HEK293T (cell line): ENCODE results near the gene CFAP300.
A peak's percentile ranks its signal among the peaks of the same experiment; 100 is the strongest.

Experiments used
- CTCF ChIA-PET: fragments of 350-600 bp; formaldehyde crosslinking; extraction: SDS; loops from one replicate; lab custom pipeline; 2021; ENCODE audit warnings: antibody characterized with exemption, inconsistent platforms; lab: Yijun Ruan, JAX
- POLR2A ChIA-PET: fragments of 350-600 bp; formaldehyde crosslinking; extraction: SDS; loops from one replicate; lab custom pipeline; 2020; ENCODE audit warnings: antibody characterized with exemption, inconsistent platforms; lab: Yijun Ruan, JAX
- DNase-seq: peaks from one replicate; pipeline ENCODE4 v3.0.0; 2012; ENCODE audit warnings: mixed read lengths; ENCODE audit errors: extremely low spot score
- ARNT ChIP-seq: fragments of 450-650 bp; IDR thresholded peaks from 2 replicates; pipeline ENCODE4 v1.6.1; 2017; ENCODE audit warnings: mild to moderate bottlenecking
- BHLHE40 ChIP-seq: fragments of 450-650 bp; IDR thresholded peaks from 2 replicates; pipeline ENCODE4 v1.6.1; 2016; ENCODE audit warnings: mild to moderate bottlenecking, moderate library complexity, borderline replicate concordance
- CTBP1 ChIP-seq: fragments of 450-650 bp; IDR thresholded peaks from 2 replicates; pipeline ENCODE4 v1.6.1; 2016; ENCODE audit warnings: borderline replicate concordance
- ELF4 ChIP-seq: fragments of 450-650 bp; IDR thresholded peaks from 2 replicates; pipeline ENCODE4 v1.6.1; 2017; ENCODE audit warnings: antibody characterized with exemption
- FOXA1 ChIP-seq: fragments of 450-650 bp; IDR thresholded peaks from 2 replicates; pipeline ENCODE4 v1.6.1; 2016; ENCODE audit warnings: mild to moderate bottlenecking
- FOXK2 ChIP-seq: fragments of 450-650 bp; IDR thresholded peaks from 2 replicates; pipeline ENCODE4 v1.6.1; 2016; ENCODE audit warnings: mild to moderate bottlenecking
- FOXM1 ChIP-seq: fragments of 450-650 bp; IDR thresholded peaks from 2 replicates; pipeline ENCODE4 v1.6.1; 2017; ENCODE audit warnings: mild to moderate bottlenecking, borderline replicate concordance
- HDGF ChIP-seq: fragments of 450-650 bp; IDR thresholded peaks from 2 replicates; pipeline ENCODE4 v1.6.1; 2017; ENCODE audit warnings: antibody characterized with exemption, borderline replicate concordance
- L3MBTL2 ChIP-seq: fragments of 450-650 bp; conservative IDR thresholded peaks from 2 replicates; pipeline ENCODE4 v1.6.1; 2016; ENCODE audit warnings: mild to moderate bottlenecking
- LEF1 ChIP-seq: fragments of 450-650 bp; IDR thresholded peaks from 2 replicates; pipeline ENCODE4 v1.6.1; 2017; ENCODE audit warnings: mild to moderate bottlenecking, borderline replicate concordance
- NFRKB ChIP-seq: fragments of 450-650 bp; IDR thresholded peaks from 2 replicates; pipeline ENCODE4 v1.6.1; 2016; ENCODE audit warnings: mild to moderate bottlenecking, moderate library complexity
- SP1 ChIP-seq: fragments of 450-650 bp; IDR thresholded peaks from 2 replicates; pipeline ENCODE4 v1.6.1; 2017
- SUZ12 ChIP-seq: fragments of 450-650 bp; IDR thresholded peaks from 2 replicates; pipeline ENCODE4 v1.6.1; 2016; ENCODE audit warnings: mild to moderate bottlenecking
- TARDBP ChIP-seq: fragments of 450-650 bp; IDR thresholded peaks from 2 replicates; pipeline ENCODE4 v1.6.1; 2016
- ZNF384 ChIP-seq: fragments of 450-650 bp; IDR thresholded peaks from 2 replicates; pipeline ENCODE4 v1.6.1; 2016
- TF ChIP-seq, protein P1 (sequence below): fragments of 450-650 bp; IDR thresholded peaks from 2 replicates; pipeline ENCODE4 v1.6.1; 2016

The CFAP300 gene

DNA sequence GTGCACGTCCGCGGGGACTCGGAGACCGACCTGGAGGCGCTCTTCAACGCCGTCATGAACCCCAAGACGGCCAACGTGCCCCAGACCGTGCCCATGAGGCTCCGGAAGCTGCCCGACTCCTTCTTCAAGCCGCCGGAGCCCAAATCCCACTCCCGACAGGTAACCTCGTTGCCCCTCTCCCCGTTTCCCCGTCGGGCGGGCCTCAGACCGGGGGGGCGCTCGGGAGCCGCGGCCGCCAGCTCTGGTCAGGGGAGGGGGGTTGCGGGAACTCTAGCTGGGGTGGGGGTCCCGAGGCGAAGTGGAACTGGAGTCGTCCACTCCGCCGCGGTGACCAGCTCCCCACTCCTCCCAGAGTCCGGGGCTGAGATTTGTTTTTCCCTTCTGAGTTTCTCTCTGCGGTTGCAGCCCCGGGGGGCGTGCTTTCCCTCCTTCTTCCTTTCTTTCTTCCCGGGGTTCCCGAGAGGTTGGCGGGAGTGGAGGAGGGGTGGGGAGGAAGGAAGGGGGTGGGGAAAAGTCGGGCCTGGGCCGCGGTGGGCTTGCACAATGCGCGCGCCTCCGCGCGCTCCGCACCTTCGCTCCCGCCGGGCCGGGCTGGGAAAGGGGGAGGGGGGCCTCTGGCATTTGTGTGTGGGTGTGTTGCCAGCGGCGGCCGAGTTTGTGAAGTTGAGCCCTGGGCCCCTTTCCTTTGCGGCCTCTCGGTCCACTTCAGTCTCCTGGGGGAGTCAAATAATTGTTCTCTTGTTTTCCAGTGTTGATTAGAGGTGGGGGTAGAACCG, 64.0 kb downstream of the CFAP300 start:
- ChIA-PET POLR2A (interaction anchor here (0.7 to 1.1 kb wide), 4 partner anchors 47 to 183 kb away, joined by 3 read pairs; no protein-coding TSS in a partner anchor), CTCF (no interaction called here)
- DNase-seq, result peak; percentile 69
- peak; percentile 6; the same call in 1 of the 2 replicates for TF ChIP-seq CTBP1
- no peak for TF ChIP-seq LEF1

DNA sequence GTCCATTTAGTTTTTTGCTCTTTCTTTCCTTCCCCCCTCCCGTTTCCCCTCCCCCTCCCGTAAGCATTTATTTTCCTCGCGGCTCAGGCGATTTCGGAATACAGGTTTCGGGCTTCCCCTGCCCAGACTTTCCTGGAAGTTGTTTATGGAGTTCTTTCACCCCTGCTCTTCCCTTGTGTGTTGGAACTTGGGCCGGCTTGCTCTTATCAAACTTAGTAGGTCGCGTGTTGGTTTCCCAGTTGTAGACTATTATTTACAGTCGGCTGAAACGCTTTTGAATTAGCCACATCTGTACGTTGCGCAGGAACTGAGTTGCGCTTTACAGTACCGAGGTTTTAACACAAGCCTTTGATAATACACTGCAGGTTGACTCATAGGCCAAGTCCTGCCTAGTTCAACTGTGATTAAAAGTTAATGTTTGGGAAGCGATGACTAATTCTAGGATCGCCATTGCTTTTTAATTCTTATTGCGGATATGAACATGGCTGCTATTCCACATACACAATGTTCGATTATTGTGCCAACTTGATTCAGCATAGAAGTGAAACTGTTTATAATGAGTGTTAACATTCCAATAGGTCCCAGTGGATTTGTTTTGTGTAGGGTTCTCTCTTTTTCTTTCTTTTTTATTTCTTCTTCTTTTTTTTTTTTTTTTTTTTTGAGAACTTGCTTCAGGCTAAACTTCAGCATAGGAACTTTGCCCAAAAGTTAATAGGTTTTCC, 64.7 kb downstream of the CFAP300 start:
- TF ChIP-seq CTBP1, result no peak
- TF ChIP-seq ARNT, result no peak
- 0 out of 2 replicates have a peak, but pooled peaks have one; percentile 17 for TF ChIP-seq NFRKB
- TF ChIP-seq TARDBP, result 0 out of 2 replicates have a peak, but pooled peaks have one; percentile 38
- TF ChIP-seq SUZ12, result no peak
- TF ChIP-seq FOXM1, result no peak
- TF ChIP-seq L3MBTL2, result no peak; the same call in 1 of the 2 replicates
- TF ChIP-seq ZNF384, result peak; percentile 64
- TF ChIP-seq SP1, result no peak
- TF ChIP-seq, protein P1, sequence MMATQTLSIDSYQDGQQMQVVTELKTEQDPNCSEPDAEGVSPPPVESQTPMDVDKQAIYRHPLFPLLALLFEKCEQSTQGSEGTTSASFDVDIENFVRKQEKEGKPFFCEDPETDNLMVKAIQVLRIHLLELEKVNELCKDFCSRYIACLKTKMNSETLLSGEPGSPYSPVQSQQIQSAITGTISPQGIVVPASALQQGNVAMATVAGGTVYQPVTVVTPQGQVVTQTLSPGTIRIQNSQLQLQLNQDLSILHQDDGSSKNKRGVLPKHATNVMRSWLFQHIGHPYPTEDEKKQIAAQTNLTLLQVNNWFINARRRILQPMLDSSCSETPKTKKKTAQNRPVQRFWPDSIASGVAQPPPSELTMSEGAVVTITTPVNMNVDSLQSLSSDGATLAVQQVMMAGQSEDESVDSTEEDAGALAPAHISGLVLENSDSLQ, result no peak
- TF ChIP-seq FOXA1, result no peak
- TF ChIP-seq HDGF, result no peak
- no peak for TF ChIP-seq LEF1
- TF ChIP-seq FOXK2, result no peak
- TF ChIP-seq BHLHE40, result no peak
- no peak for TF ChIP-seq ELF4
- no peak for DNase-seq
- ChIA-PET POLR2A (no interaction called here), CTCF (no interaction called here)

DNA sequence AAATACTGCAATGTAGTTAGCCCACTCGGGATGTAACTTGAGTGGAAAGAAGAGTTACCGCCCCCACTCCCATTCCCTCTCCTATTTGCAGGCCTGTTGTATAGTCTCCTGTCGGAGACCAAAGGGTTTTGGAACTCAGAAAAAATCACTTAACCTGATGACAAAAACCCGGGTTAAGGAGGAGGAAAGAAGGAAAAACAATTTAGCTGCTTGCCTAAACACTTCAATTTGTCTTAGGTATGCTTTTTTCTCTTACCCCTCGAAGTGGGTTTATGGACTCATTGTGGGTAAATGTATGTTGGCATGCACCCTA, 65.2 kb downstream of the CFAP300 start:
- ChIA-PET POLR2A (no interaction called here), CTCF (no interaction called here)
- no peak for DNase-seq
- TF ChIP-seq HDGF, result no peak
- TF ChIP-seq LEF1, result no peak
- TF ChIP-seq ARNT, result no peak

DNA sequence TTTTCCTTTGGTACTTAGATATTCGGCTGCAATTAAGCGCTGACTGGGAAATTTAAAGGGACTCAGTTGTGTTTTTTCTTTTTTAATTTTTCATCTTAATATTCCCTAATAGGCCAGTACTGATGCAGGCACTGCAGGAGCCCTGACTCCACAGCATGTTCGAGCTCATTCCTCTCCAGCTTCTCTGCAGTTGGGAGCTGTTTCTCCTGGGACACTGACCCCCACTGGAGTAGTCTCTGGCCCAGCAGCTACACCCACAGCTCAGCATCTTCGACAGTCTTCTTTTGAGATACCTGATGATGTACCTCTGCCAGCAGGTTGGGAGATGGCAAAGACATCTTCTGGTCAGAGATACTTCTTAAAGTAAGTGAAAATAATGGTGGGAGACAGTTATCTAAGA, 66.8 kb downstream of the CFAP300 start:
- ChIA-PET POLR2A (no interaction called here), CTCF (no interaction called here)
- no peak for TF ChIP-seq FOXA1
- no peak for TF ChIP-seq BHLHE40
- TF ChIP-seq L3MBTL2, result no peak
- no peak for TF ChIP-seq ELF4
- no peak for TF ChIP-seq CTBP1
- TF ChIP-seq FOXM1, result no peak
- no peak for TF ChIP-seq SUZ12
- no peak for TF ChIP-seq LEF1
- TF ChIP-seq SP1, result no peak
- TF ChIP-seq TARDBP, result no peak
- no peak for TF ChIP-seq HDGF
- TF ChIP-seq FOXK2, result no peak
- no peak for TF ChIP-seq NFRKB
- no peak for DNase-seq

DNA sequence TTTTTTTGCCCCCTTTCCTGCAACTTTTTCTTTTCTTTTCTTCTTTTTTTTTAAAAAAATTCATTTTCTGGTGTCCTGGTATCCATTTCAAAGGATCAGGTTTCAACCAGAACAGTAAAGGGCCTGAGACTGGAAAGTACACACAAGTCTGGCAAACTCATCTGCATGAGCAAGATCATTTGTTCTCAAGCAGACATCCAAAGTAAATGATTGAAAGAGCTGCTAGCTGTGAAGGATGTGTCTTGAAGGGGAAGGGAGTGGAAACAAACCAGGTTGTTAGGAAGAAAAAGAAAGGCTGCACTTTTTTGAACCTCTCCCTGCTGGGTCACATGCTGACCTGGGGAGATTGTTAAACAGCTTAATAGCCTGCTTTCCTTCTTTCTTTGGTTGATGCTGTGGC, 68.3 kb downstream of the CFAP300 start:
- TF ChIP-seq ELF4 (no peak), L3MBTL2 (no peak), FOXA1 (no peak), BHLHE40 (no peak), FOXK2 (no peak), ZNF384 (peak; percentile 64; the same call in 1 of the 2 replicates), TARDBP (no peak), CTBP1 (no peak), FOXM1 (no peak)
- TF ChIP-seq, protein P1, result peak; percentile 59; the same call in 1 of the 2 replicates
- no peak for DNase-seq
- ChIA-PET POLR2A (interaction anchor here (0.9 kb wide), 1 partner anchor 36 kb away, joined by 3 read pairs; no protein-coding TSS in a partner anchor), CTCF (no interaction called here)

DNA sequence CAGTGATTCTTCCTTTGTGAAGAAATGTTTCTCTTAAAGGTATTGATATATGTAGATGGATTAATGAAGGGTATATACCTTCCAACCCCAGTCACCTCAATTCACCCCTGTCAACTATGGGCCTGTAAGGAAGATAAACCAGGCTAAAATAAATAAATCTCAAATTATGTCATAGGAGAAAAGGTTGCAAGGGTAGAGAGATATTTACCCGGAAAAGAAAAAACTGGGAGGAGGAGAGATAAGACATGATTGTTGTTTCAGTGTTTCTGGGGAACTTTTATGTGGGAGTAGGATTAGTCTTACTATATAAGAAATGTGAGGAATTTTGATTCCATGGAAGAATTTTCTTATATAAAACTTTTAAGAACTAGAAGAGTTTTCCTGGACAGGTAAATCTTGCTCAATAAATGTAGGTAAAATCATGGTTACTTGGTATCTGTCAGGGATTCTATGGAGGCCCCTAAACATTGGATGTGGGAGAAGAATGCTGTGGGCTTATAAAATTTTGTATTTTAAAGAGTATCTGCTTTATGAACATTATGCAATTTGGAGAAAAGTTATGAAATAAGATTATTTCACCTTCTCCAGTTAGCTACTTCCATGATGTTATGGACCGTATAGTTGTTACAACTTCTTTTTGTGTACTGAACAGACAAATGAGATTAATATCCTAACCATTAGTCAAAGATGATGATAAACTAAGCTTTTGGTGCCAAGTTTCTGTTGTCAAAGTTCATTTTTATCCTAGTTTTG, 69.4 kb downstream of the CFAP300 start:
- ChIA-PET CTCF (no interaction called here), POLR2A (no interaction called here)
- TF ChIP-seq FOXA1, result no peak
- TF ChIP-seq BHLHE40, result no peak
- TF ChIP-seq, protein P1, result no peak
- TF ChIP-seq ZNF384, result no peak
- TF ChIP-seq ARNT, result no peak
- TF ChIP-seq L3MBTL2, result no peak
- no peak for TF ChIP-seq NFRKB
- TF ChIP-seq LEF1, result no peak
- TF ChIP-seq FOXK2, result no peak
- no peak for TF ChIP-seq TARDBP
- no peak for TF ChIP-seq CTBP1
- no peak for TF ChIP-seq SP1
- TF ChIP-seq ELF4, result no peak
- TF ChIP-seq FOXM1, result no peak
- no peak for TF ChIP-seq SUZ12
- TF ChIP-seq HDGF, result no peak
- no peak for DNase-seq
